Endothelial cell of umbilical vein (primary cell): Measurements from ENCODE around the gene PSENEN. TPM values are rescaled to one million over a fixed set of nuclear protein-coding genes. Genes with fewer than 3 reads are reported as not detected.

Source experiments
- Bru-seq: library from RNA; stranded (reverse); fragments of 400-500 nt; gene quantifications from one replicate; lab custom pipeline; 2021; lab: Mats Ljungman, UMichigan
- BruChase-seq, 2 experiments: library from RNA; stranded (reverse); fragments of 400-500 nt; gene quantifications; one replicate each; lab custom pipeline; 2021; lab: Mats Ljungman, UMichigan
- BruUV-seq: library from RNA; stranded (reverse); fragments of 400-500 nt; replicated peaks from 2 replicates; lab custom pipeline; 2021; lab: Mats Ljungman, UMichigan
- CTCF ChIA-PET: fragments of 300-600, 350-600 bp; sonication (Branson Sonifier 250); formaldehyde crosslinking; loops from one replicate; lab custom pipeline; 2021; ENCODE audit warnings: antibody characterized with exemption, inconsistent platforms; lab: Charles Lee
- POLR2A ChIA-PET: fragments of 300-600, 350-600 bp; sonication (Branson Sonifier 250); formaldehyde crosslinking; loops from one replicate; lab custom pipeline; 2021; ENCODE audit warnings: antibody characterized with exemption, inconsistent platforms; lab: Charles Lee
- DNase-seq: peaks from one replicate; pipeline ENCODE4 v3.0.0-alpha.2; 2011; ENCODE audit warnings: low read depth, low spot score
- FAIRE-seq: peaks from 2 replicates; lab custom pipeline; 2011; peaks lifted over from hg19 to GRCh38; lab: Jason Lieb, UNC
- H2AFZ ChIP-seq: 2 replicates; pipeline ENCODE4 v1.6.0; 2012; ENCODE audit warnings: low read depth, low read length, control low read depth, inconsistent platforms
- H3K27ac ChIP-seq: 2 replicates; pipeline ENCODE4 v1.5.1; 2011; ENCODE audit warnings: low read depth, mild to moderate bottlenecking, control low read depth, low read length, moderate library complexity; ENCODE audit not compliant: insufficient read depth
- H3K27me3 ChIP-seq, 2 experiments: 2 replicates each; pipeline versions ENCODE4 v1.6.0 to v1.6.1; 2011; ENCODE audit warnings: low read length in 2 of 2, mixed read lengths in 1 of 2; ENCODE audit not compliant: control insufficient read depth in 2 of 2, insufficient read depth in 2 of 2
- H3K36me3 ChIP-seq, 2 experiments: 2 replicates in 1 of 2; 3 replicates in 1 of 2; pipeline ENCODE4 v1.5.1; 2011; ENCODE audit warnings: low read length in 2 of 2, mild to moderate bottlenecking in 1 of 2, moderate library complexity in 1 of 2; ENCODE audit not compliant: control insufficient read depth in 2 of 2, insufficient read depth in 2 of 2; ENCODE audit errors: extremely low read depth in 1 of 2
- H3K4me1 ChIP-seq: 3 replicates; pipeline ENCODE4 v1.5.1; 2011; ENCODE audit warnings: mild to moderate bottlenecking, low read length; ENCODE audit not compliant: control insufficient read depth, insufficient read depth; ENCODE audit errors: extremely low read depth
- H3K4me2 ChIP-seq: 2 replicates; pipeline ENCODE4 v1.6.1; 2011; ENCODE audit warnings: low read length, control low read depth, mixed read lengths; ENCODE audit not compliant: insufficient read depth
- H3K4me3 ChIP-seq, 3 experiments: fragments of 200-600 bp in 1 of 3; sonication (generic), shearing (Covaris generic) in 1 of 3; replicated peaks in 1 of 3; 2 replicates each; pipeline ENCODE4 v1.5.1; 2011 to 2016; ENCODE audit warnings: control low read depth in 3 of 3, low read length in 3 of 3, mild to moderate bottlenecking in 2 of 3, inconsistent platforms in 1 of 3, low read depth in 1 of 3, moderate library complexity in 1 of 3; ENCODE audit not compliant: insufficient read depth in 1 of 3
- H3K79me2 ChIP-seq: 2 replicates; pipeline ENCODE4 v1.6.0; 2012; ENCODE audit warnings: low read length, inconsistent platforms; ENCODE audit not compliant: control insufficient read depth, insufficient read depth
- H3K9ac ChIP-seq: replicated peaks from 2 replicates; pipeline ENCODE3; 2011; ENCODE audit warnings: low read length, control low read depth; ENCODE audit not compliant: insufficient read depth; ENCODE audit errors: extremely low read depth
- H3K9me1 ChIP-seq: replicated peaks from 3 replicates; pipeline ENCODE4 v1.6.0; 2011; ENCODE audit warnings: mild to moderate bottlenecking, low read length; ENCODE audit not compliant: control insufficient read depth, insufficient read depth; ENCODE audit errors: extremely low read depth
- H3K9me3 ChIP-seq: replicated peaks from 2 replicates; pipeline ENCODE4 v1.5.1; 2012; ENCODE audit warnings: low read length, inconsistent platforms; ENCODE audit not compliant: control insufficient read depth, insufficient read depth
- H4K20me1 ChIP-seq: replicated peaks from 2 replicates; pipeline ENCODE3; 2011; ENCODE audit warnings: mild to moderate bottlenecking, low read length; ENCODE audit not compliant: control insufficient read depth, insufficient read depth; ENCODE audit errors: extremely low read depth
- CTCF ChIP-seq, 2 donors: IDR thresholded peaks; 1 replicate in 1 of 2; 2 replicates in 1 of 2; pipeline ENCODE4 v1.5.1; 2011; ENCODE audit warnings: low read length in 2 of 2, mild to moderate bottlenecking in 2 of 2, moderate library complexity in 2 of 2, control low read depth in 1 of 2, inconsistent platforms in 1 of 2, low read depth in 1 of 2; ENCODE audit not compliant: insufficient read depth in 1 of 2; ENCODE audit errors: extremely low read depth in 1 of 2
- EZH2 ChIP-seq: IDR thresholded peaks from 2 replicates; pipeline ENCODE4 v1.6.1; 2012; ENCODE audit warnings: borderline replicate concordance, low read depth, mild to moderate bottlenecking, moderate library complexity, low read length, inconsistent platforms; ENCODE audit not compliant: severe bottlenecking
- FOS ChIP-seq: IDR thresholded peaks from 2 replicates; pipeline ENCODE4 v1.6.1; 2011; ENCODE audit warnings: mild to moderate bottlenecking, low read length, moderate library complexity, borderline replicate concordance; ENCODE audit not compliant: insufficient read depth
- GATA2 ChIP-seq: IDR thresholded peaks from 2 replicates; pipeline ENCODE4 v1.7.0; 2011; ENCODE audit warnings: low read depth, mild to moderate bottlenecking, moderate library complexity, mixed read lengths, low read length; ENCODE audit not compliant: insufficient read length, insufficient read depth
- JUN ChIP-seq: IDR thresholded peaks from 2 replicates; pipeline ENCODE4 v1.6.1; 2011; ENCODE audit warnings: borderline replicate concordance, low read depth; ENCODE audit not compliant: insufficient read length, insufficient read depth
- MYC ChIP-seq: IDR thresholded peaks from one replicate; pipeline ENCODE4 v1.6.1; 2011; ENCODE audit warnings: mild to moderate bottlenecking, low read depth, low read length
- POLR2AphosphoS5 ChIP-seq: IDR thresholded peaks from 2 replicates; pipeline ENCODE4 v1.6.1; 2012; ENCODE audit warnings: low read depth, mild to moderate bottlenecking, control low read depth, low read length, moderate library complexity; ENCODE audit not compliant: insufficient read depth
- dilution Hi-C: fragments of 300-500 bp; cut with MboI; formaldehyde crosslinking; loops from one replicate; pipeline ENCODE4 v1.15.0; 2019; ENCODE audit warnings: low sequenced_read_pairs; ENCODE audit not compliant: extremely low pct_ligation_motif_present
- intact Hi-C: fragments of 100-400 bp; cut with micrococcal nuclease; formaldehyde crosslinking; loops from one replicate; pipeline ENCODE4 v1.10.0; 2022
- long read RNA-seq: library from polyadenylated mRNA; stranded (forward); transcript quantifications from one replicate; pipeline ENCODE4 v2.0.0, GENCODE V29; 2021
- polyA minus RNA-seq, 3 experiments: library from RNA; depleted of rRNA, polyadenylated mRNA; stranded (reverse); fragments of >200 nt; gene quantifications; 1 replicate in 1 of 3; 2 replicates in 2 of 3; pipeline ENCODE4 v1.2.3, GENCODE V29; 2011
- polyA plus RNA-seq, 4 experiments: library from polyadenylated mRNA; depleted of rRNA in 3 of 4; stranded (reverse) in 3 of 4; unstranded in 1 of 4; fragments of >200 nt; gene quantifications; 2 replicates each; pipeline versions ENCODE4 v1.2.1 to v1.2.3, GENCODE V29; 2011 to 2012; ENCODE audit warnings: missing spikeins in 1 of 4
- total RNA-seq: library from RNA; stranded (reverse); gene quantifications from 2 replicates; pipeline ENCODE4 v1.2.3, GENCODE V29; 2021
- TF ChIP-seq, protein P1 (sequence below): IDR thresholded peaks from 2 replicates; pipeline ENCODE4 v1.6.1; 2011; ENCODE audit not compliant: insufficient read depth, insufficient read length

PSENEN gene, protein sequence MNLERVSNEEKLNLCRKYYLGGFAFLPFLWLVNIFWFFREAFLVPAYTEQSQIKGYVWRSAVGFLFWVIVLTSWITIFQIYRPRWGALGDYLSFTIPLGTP
- 65.6 and 70.1 TPM in 2 replicates for total RNA-seq
- polyA plus RNA-seq = 60.0 and 86.8 TPM in 2 replicates
- polyA plus RNA-seq (2011; cell fraction: cytosol; rRNA removed) = 47.8 and 53.4 TPM in 2 replicates
- polyA plus RNA-seq (2011; cell fraction: nucleus; rRNA removed) = 21.6 and 24.9 TPM in 2 replicates
- 72.2 and 84.2 TPM in 2 replicates for polyA plus RNA-seq (2012)
- polyA minus RNA-seq = 55.3 and 57.8 TPM in 2 replicates
- 12.5 TPM for polyA minus RNA-seq (2011; cell fraction: cytosol; rRNA and poly(A)+ RNA removed)
- polyA minus RNA-seq (2011; cell fraction: nucleus; rRNA and poly(A)+ RNA removed) = 4.0 and 5.7 TPM in 2 replicates
- Bru-seq, nascent RNA = percentile 63 among the genes with signal in this experiment
- BruChase-seq, experiment 1, labeled RNA remaining after a 6-hour chase = percentile 90 among the genes with signal in this experiment
- BruChase-seq, experiment 2, labeled RNA remaining after a 2-hour chase = percentile 73 among the genes with signal in this experiment
- long read RNA-seq, transcript PSENEN-201 (4 exons, 603 nt) = minor isoform, 8 of 167 reads
- long read RNA-seq, transcript PSENEN-202 (4 exons, 1,661 nt) = major isoform, 137 of 167 reads
- long read RNA-seq, partial matches to known transcripts = 18 of 167 reads
- long read RNA-seq, other reads (novel, unspliced or antisense) = 3 of 167 reads

DNA sequence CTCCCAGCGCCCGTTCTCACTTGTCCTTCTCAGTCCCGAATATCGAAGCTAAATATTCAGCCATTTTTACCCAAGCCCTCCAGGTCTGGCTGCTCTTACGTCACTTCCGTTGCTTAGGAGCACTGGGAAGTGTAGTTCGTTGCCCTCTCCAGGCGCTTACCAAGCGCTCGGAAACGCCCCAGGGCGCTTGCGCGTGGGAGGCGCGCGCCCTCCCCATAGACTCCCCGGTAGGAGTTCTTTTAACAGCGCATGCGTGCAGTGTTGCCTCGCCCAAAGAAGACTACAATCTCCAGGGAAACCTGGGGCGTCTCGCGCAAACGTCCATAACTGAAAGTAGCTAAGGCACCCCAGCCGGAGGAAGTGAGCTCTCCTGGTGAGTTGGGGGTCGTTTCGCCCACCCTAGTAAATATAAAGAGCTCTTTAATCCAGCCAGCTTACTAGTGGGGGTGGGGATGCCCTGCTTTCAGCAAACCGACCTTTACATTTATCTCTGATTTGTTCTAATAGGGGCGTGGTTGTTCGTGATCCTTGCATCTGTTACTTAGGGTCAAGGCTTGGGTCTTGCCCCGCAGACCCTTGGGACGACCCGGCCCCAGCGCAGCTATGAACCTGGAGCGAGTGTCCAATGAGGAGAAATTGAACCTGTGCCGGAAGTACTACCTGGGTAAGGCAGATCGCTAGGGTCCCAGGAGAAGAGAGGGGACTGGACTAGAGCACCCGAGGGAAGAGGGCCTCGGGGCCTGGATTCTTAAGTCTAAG lies at the start of gene PSENEN, which contains the start of gene U2AF1L4:
TSS of gene PSENEN (plus strand) at position 324 of the 759 bp plus-strand sequence. CDS start at position 604, 280 bp downstream.
TSS of gene U2AF1L4 (minus strand) at position 91 of the 759 bp plus-strand sequence. CDS start at position 64, 27 bp downstream.
- Histone ChIP-seq H3K9me1 (no peaks in the 10 kb centered on the region), H4K20me1 (no peaks in the 10 kb centered on the region), H3K27me3 (no peaks in the 10 kb centered on the region), H3K4me2 (peak within 1 kb of the TSS; percentile 87), H3K9me3 (no peaks in the 10 kb centered on the region), H3K4me1 (peaks cover 24% of the 10 kb centered on the region), H3K4me3 (peak within 1 kb of the TSS; percentile 73 to 87 (median 75)), H3K79me2 (peaks cover 22% of the 10 kb centered on the region), H3K27ac (peak within 1 kb of the TSS; percentile 88), H2AFZ (peak within 1 kb of the TSS; percentile 90), H3K9ac (peak within 1 kb of the TSS; percentile 93), H3K36me3 (no peaks in the 10 kb centered on the region)
- TF ChIP-seq, protein P1, sequence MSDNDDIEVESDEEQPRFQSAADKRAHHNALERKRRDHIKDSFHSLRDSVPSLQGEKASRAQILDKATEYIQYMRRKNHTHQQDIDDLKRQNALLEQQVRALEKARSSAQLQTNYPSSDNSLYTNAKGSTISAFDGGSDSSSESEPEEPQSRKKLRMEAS = no peak
- TF ChIP-seq MYC (no peak), JUN (no peak), POLR2AphosphoS5 (peak; percentile 55), EZH2 (no peak), CTCF (IDR thresholded peaks at IDR 0.05; ENCODE audit: extremely low read depth in 1 of 2, insufficient read depth in 1 of 2, low read depth in 1 of 2, low read length in 2 of 2) (no peak), FOS (no peak), GATA2 (no peak)
- dilution Hi-C loops = no loop called here
- ChIA-PET CTCF (interaction anchor here (0.6 to 1.9 kb wide), 7 partner anchors 11 to 147 kb away, joined by 3 to 7 read pairs (median 4); partner anchors contain the start of genes HSPB6 and KMT2B), POLR2A (interaction anchor here (0.6 to 0.8 kb wide), 3 partner anchors 18 to 200 kb away, joined by 3 to 7 read pairs (median 4); no protein-coding TSS in a partner anchor)
- intact Hi-C loops = loop anchor here (1.0 to 2.0 kb wide), 4 partner anchors 13 to 186 kb away; partner anchors contain the start of gene PROSER3
- no peak for FAIRE-seq
- peak; percentile 99 for DNase-seq
- BruUV-seq = TSS peak; percentile 42
